Measurements from ENCODE around the gene ARPC4. TPM values are rescaled to one million over a fixed set of nuclear protein-coding genes. Genes with fewer than 3 reads are reported as not detected.
A peak's percentile ranks its signal among the peaks of the same experiment; 100 is the strongest.

The ARPC4 gene
- total and polyA plus RNA-seq, 2 of the 13 experiments (the other 11 are each of a cell fraction or from before 2014, with no cell fraction given), result 30.1 to 83.6 TPM

GRCh38 chr3:9807981-9808344, 15.1 kb downstream of the ARPC4 start (continued):
- TF ChIP-seq ZMAT5 (CRISPR knock-in tag; IDR thresholded peaks at IDR 0.05; ENCODE audit: borderline replicate concordance, low read depth) (no peak), TFDP2 (CRISPR knock-in tag; IDR thresholded peaks at IDR 0.05) (no peak)

GRCh38 chr3:9808345-9809037, 15.6 kb downstream of the ARPC4 start:
- Histone ChIP-seq H3K4me3 (replicated peaks in 1 of 3; ENCODE audit: insufficient read depth in 1 of 3, low read depth in 2 of 3, low read length in 3 of 3) (no peak overlapping the region), H2AFZ (ENCODE audit: low read length) (no peak overlapping the region), H3K36me3 (replicated peaks in 1 of 2; ENCODE audit: control insufficient read depth in 1 of 2, insufficient read depth in 2 of 2, low read length in 2 of 2) (peaks cover 19 to 45% of the 10 kb centered on the region in 2 experiments), H4K20me1 (ENCODE audit: insufficient read depth, low read length) (no peaks in the 10 kb centered on the region), H3K4me1 (ENCODE audit: insufficient read depth, low read length) (no peaks in the 10 kb centered on the region), H3K9ac (ENCODE audit: insufficient read depth, low read depth, low read length) (no peak overlapping the region), H3K4me2 (ENCODE audit: low read depth, low read length) (no peak overlapping the region), H3K79me2 (ENCODE audit: insufficient read depth, low read length) (no peaks in the 10 kb centered on the region), H3K9me3 (ENCODE audit: low read length) (no peaks in the 10 kb centered on the region), H3K27me3 (ENCODE audit: control insufficient read depth in 1 of 2, insufficient read depth in 2 of 2, low read length in 2 of 2) (no peaks in the 10 kb centered on the region; a peak in 1 of 5 replicates), H3K27ac (ENCODE audit: extremely low read length, insufficient read depth, low read length) (no peak overlapping the region)
- WGBS (ENCODE audit: low lambda C conversion rate), result 96% methylated on average over 6 of the region's 7 CpGs
- intact Hi-C loops (cut with micrococcal nuclease; ENCODE audit: unreplicated experiment) (no loop called here), in situ Hi-C loops (cut with HindIII; ENCODE audit: extremely low pct_ligation_motif_present, low pct_unique_long_range_greater_than_20kb) (no loop called here)
- DNase-seq (ENCODE audit: low spot score) (peak; percentile 31), ATAC-seq (peak; percentile 88), FAIRE-seq (peak; percentile 74)
- BruUV-seq (replicated peaks), result no TSS peak
- ChIA-PET CTCF (ENCODE audit: low intra/inter-chr PET ratio, low total read pairs) (no interaction called here), POLR2A (interaction anchor here (1.2 to 2.7 kb wide), 3 partner anchors 12 to 59 kb away, joined by 3 to 13 read pairs (median 5); partner anchors contain the start of genes ARPC4, OGG1 and TADA3)
- no peak for TF ChIP-seq STAT6 (CRISPR knock-in tag; IDR thresholded peaks at IDR 0.05; ENCODE audit: borderline replicate concordance)
- no peak for TF ChIP-seq GRHL1 (CRISPR knock-in tag; conservative IDR thresholded peaks at IDR 0.05)
- TF ChIP-seq RFXANK (CRISPR knock-in tag; IDR thresholded peaks at IDR 0.05), result no peak
- TF ChIP-seq ZNF382 (CRISPR knock-in tag; IDR thresholded peaks at IDR 0.05; ENCODE audit: borderline replicate concordance), result no peak
- peak; percentile 48 for TF ChIP-seq CTCF (CRISPR knock-in tag; IDR thresholded peaks at IDR 0.05)
- TF ChIP-seq RAD21 (CRISPR knock-in tag; IDR thresholded peaks at IDR 0.05), result 0 out of 2 replicates have a peak, but pooled peaks have one; percentile 34
- TF ChIP-seq ZNF784 (CRISPR knock-in tag; IDR thresholded peaks at IDR 0.05; ENCODE audit: borderline replicate concordance), result no peak
- no peak for TF ChIP-seq SNAI1 (CRISPR knock-in tag; IDR thresholded peaks at IDR 0.05; ENCODE audit: borderline replicate concordance)

Data from HepG2 (cell line).